OCI-LY3 (cell line): ENCODE measurements around the gene KLHL18.

Source experiments
- H2AFZ ChIP-seq: fragments of 200-600, 300-600 bp; shearing (Covaris generic); 2 replicates; pipeline ENCODE4 v1.6.0; 2014; ENCODE audit warnings: antibody characterized with exemption, low read depth, low read length
- H3K27ac ChIP-seq: fragments of 200-600, 300-600 bp; sonication (generic); 2 replicates; pipeline ENCODE4 v1.5.1; 2014; ENCODE audit warnings: mild to moderate bottlenecking, low read length, moderate library complexity, mixed read lengths
- H3K27me3 ChIP-seq: fragments of 200-600, 300-600 bp; sonication (generic); 2 replicates; pipeline ENCODE4 v1.6.1; 2014; ENCODE audit warnings: low read depth, low read length, mixed read lengths
- H3K36me3 ChIP-seq: fragments of 200-600, 300-600 bp; sonication (generic); replicated peaks from 2 replicates; pipeline ENCODE3; 2014; ENCODE audit warnings: low read depth, low read length, mixed read lengths
- H3K4me1 ChIP-seq: fragments of 300-600, 200-600 bp; sonication (generic); 2 replicates; pipeline ENCODE4 v1.6.1; 2014; ENCODE audit warnings: low read length, mixed read lengths
- H3K4me2 ChIP-seq: fragments of 200-600, 300-600 bp; sonication (generic); 2 replicates; pipeline ENCODE4 v1.6.1; 2014; ENCODE audit warnings: low read length, mixed read lengths
- H3K4me3 ChIP-seq: fragments of 300-600, 200-600 bp; sonication (generic); 2 replicates; pipeline ENCODE4 v1.5.1; 2014; ENCODE audit warnings: antibody characterized with exemption, mild to moderate bottlenecking, low read length, moderate library complexity
- H3K79me2 ChIP-seq: fragments of 300-600, 200-600 bp; shearing (Covaris generic); 2 replicates; pipeline ENCODE4 v1.6.1; 2014; ENCODE audit warnings: mild to moderate bottlenecking, low read length, mixed read lengths
- H3K9ac ChIP-seq: fragments of 300-600, 200-600 bp; shearing (Covaris generic); 2 replicates; pipeline ENCODE4 v1.6.0; 2014; ENCODE audit warnings: mild to moderate bottlenecking, low read length, moderate library complexity
- H3K9me3 ChIP-seq: fragments of 200-600, 300-600 bp; shearing (Covaris generic); 2 replicates; pipeline ENCODE4 v1.6.1; 2014; ENCODE audit warnings: low read length, mixed read lengths; ENCODE audit not compliant: insufficient read depth
- H4K20me1 ChIP-seq: fragments of 200-600, 300-600 bp; sonication (generic); 2 replicates; pipeline ENCODE4 v1.6.1; 2016; ENCODE audit warnings: low read length, mixed read lengths; ENCODE audit not compliant: insufficient read depth
- EZH2phosphoT487 ChIP-seq: fragments of 200-600 bp; shearing (Covaris generic); IDR thresholded peaks from 2 replicates; pipeline ENCODE4 v1.6.1; 2018; ENCODE audit warnings: antibody characterized with exemption, mixed run types, low read depth
- TF ChIP-seq, protein P1 (sequence below): fragments of 200-600, 300-600 bp; sonication (generic); IDR thresholded peaks from 2 replicates; pipeline ENCODE4 v1.5.1; 2014; ENCODE audit warnings: antibody characterized with exemption, low read length, low read depth

The KLHL18 gene

DNA sequence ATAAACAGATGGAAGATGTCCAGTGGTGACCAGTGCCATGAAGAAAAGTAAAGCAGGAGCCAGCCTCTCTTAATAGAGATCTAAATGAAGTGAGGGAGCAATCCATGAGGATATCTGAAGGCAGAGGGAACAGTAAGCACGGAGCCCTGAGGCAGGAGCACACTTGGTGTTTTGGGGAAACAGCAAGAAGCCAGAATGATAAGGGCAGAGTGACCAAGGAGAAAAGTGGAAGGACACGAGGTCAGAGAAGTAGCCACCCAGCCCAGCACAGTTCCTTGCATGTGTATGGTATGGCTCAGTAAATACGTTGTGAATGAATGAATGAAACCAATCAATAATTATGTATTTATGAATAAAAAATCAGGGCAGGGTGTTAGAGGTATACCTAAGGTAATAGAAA, 11.6 kb downstream of the KLHL18 start:
- no peak overlapping the region for H2AFZ ChIP-seq
- H3K79me2 ChIP-seq, result peaks cover 15% of the 10 kb centered on the region
- peaks cover 5% of the 10 kb centered on the region for H3K36me3 ChIP-seq
- H3K4me3 ChIP-seq, result no peak overlapping the region
- H3K9ac ChIP-seq, result no peak overlapping the region
- H3K9me3 ChIP-seq, result no peaks in the 10 kb centered on the region
- no peaks in the 10 kb centered on the region for H3K27me3 ChIP-seq
- peaks cover 9% of the 10 kb centered on the region for H3K4me1 ChIP-seq
- no peak overlapping the region for H3K27ac ChIP-seq
- TF ChIP-seq EZH2phosphoT487, result no peak
- TF ChIP-seq, protein P1, sequence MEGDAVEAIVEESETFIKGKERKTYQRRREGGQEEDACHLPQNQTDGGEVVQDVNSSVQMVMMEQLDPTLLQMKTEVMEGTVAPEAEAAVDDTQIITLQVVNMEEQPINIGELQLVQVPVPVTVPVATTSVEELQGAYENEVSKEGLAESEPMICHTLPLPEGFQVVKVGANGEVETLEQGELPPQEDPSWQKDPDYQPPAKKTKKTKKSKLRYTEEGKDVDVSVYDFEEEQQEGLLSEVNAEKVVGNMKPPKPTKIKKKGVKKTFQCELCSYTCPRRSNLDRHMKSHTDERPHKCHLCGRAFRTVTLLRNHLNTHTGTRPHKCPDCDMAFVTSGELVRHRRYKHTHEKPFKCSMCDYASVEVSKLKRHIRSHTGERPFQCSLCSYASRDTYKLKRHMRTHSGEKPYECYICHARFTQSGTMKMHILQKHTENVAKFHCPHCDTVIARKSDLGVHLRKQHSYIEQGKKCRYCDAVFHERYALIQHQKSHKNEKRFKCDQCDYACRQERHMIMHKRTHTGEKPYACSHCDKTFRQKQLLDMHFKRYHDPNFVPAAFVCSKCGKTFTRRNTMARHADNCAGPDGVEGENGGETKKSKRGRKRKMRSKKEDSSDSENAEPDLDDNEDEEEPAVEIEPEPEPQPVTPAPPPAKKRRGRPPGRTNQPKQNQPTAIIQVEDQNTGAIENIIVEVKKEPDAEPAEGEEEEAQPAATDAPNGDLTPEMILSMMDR, result no peak
- peaks cover 4% of the 10 kb centered on the region; the same call in 1 of the 2 replicates for H4K20me1 ChIP-seq
- H3K4me2 ChIP-seq, result no peak overlapping the region

DNA sequence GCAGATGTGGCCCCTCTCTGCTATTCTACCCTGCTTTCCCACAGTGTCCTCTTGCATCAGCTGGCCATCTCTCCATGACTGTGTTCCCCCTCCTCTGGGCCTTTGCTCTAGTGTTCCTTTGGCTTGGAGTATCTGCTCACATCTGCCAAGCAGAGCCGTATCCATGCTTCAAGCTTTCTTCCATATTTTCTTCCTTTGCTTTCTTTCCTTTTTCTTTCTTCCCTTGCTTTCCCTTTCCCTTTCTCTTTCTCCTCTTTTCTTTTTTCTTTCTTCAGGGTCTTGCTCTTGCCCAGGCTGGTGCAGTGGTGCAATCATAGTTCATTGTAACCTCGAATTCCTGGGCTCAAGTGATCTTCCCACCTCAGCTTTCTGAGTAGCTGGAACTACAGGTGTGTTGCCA, 12.6 kb downstream of the KLHL18 start:
- TF ChIP-seq EZH2phosphoT487, result no peak
- Histone ChIP-seq H3K27ac (no peak overlapping the region), H3K9ac (no peak overlapping the region), H3K36me3 (peaks cover 2% of the 10 kb centered on the region), H2AFZ (no peak overlapping the region), H3K4me1 (peaks cover 9% of the 10 kb centered on the region), H3K9me3 (no peaks in the 10 kb centered on the region), H3K79me2 (peaks cover 15% of the 10 kb centered on the region), H4K20me1 (peaks cover 4% of the 10 kb centered on the region; the same call in 1 of the 2 replicates), H3K27me3 (no peaks in the 10 kb centered on the region), H3K4me2 (no peak overlapping the region), H3K4me3 (no peak overlapping the region)

DNA sequence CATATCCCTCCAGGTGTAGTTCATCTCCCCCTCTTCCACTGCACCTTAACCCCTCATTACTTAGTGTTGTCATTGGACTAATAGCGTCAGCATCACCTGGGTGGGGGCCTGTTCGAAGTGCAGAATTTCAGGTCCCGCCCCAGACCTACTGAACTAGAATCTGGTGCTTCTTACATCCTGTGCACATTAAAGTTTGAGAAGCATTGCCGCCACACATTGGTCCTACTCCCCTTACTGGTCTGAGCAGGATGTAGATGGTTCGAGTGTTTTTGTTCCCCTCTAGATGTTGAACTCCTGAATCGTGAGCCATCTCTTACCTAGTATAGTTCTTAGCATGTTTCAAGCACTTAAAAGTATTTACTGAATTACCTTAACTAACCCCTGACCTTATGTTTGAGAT, 13.2 kb downstream of the KLHL18 start:
- H3K9me3 ChIP-seq, result no peaks in the 10 kb centered on the region
- peaks cover 2% of the 10 kb centered on the region for H3K36me3 ChIP-seq
- H3K27ac ChIP-seq, result no peak overlapping the region
- H4K20me1 ChIP-seq, result 0 out of 2 replicates have a peak, but pooled peaks cover 4% of the 10 kb centered on the region
- TF ChIP-seq, protein P1, result no peak
- TF ChIP-seq EZH2phosphoT487, result no peak
- H3K4me2 ChIP-seq, result no peak overlapping the region
- peaks cover 13% of the 10 kb centered on the region for H3K79me2 ChIP-seq
- H3K4me1 ChIP-seq, result peaks cover 9% of the 10 kb centered on the region
- H2AFZ ChIP-seq, result no peak overlapping the region
- H3K9ac ChIP-seq, result no peak overlapping the region
- H3K27me3 ChIP-seq, result no peaks in the 10 kb centered on the region
- no peak overlapping the region for H3K4me3 ChIP-seq

DNA sequence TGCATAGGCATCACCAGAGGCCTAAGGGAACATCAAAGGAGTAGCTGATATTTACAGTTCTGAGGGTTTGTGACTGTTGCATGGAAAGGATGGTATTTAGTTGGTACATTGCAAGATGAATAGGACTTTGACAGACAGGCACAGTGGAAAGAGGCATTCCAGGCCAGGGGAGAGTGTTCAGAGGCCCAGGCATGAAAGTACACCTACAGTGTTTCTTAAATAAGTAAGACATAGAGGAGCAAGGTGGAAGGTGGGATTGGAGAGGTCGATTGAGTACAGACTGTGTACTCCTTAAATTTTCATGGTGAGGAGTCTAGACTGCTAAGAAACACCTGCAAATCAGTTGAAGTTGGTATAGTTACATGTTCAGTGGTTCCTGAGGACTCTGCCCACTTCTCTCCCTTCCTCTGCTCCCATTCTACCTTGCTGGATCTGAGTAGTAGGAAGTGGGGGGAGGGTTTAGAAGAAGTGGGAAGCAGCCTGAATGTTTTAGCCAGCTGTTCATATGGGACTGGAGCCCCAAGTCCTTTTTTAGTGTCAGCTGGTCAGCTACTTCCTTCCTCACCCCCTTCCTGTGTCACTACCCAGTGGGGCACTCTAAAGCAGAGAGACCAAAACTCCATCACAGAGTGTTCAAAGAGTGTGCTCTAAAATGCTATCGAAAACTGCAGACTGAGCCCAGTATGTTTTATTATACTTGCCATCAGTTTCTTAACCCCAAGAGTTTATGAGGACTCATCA, 14.0 kb downstream of the KLHL18 start:
- H2AFZ ChIP-seq, result no peak overlapping the region
- H3K27me3 ChIP-seq, result no peaks in the 10 kb centered on the region
- H3K27ac ChIP-seq, result no peak overlapping the region
- H4K20me1 ChIP-seq, result 0 out of 2 replicates have a peak, but pooled peaks cover 2% of the 10 kb centered on the region
- no peak for TF ChIP-seq EZH2phosphoT487
- no peak overlapping the region for H3K9ac ChIP-seq
- no peak overlapping the region for H3K4me3 ChIP-seq
- H3K36me3 ChIP-seq, result peaks cover 2% of the 10 kb centered on the region
- H3K4me2 ChIP-seq, result no peak overlapping the region
- peaks cover 7% of the 10 kb centered on the region for H3K79me2 ChIP-seq
- no peaks in the 10 kb centered on the region for H3K9me3 ChIP-seq
- peaks cover 3% of the 10 kb centered on the region for H3K4me1 ChIP-seq

GRCh38 chr3:47298439-47298838, 15.7 kb downstream of the KLHL18 start:
- Histone ChIP-seq H4K20me1 (no peaks in the 10 kb centered on the region), H3K36me3 (peaks cover 10% of the 10 kb centered on the region), H3K4me2 (no peak overlapping the region), H3K79me2 (peaks cover 4% of the 10 kb centered on the region), H3K4me1 (no peaks in the 10 kb centered on the region), H2AFZ (no peak overlapping the region), H3K27me3 (no peaks in the 10 kb centered on the region), H3K27ac (no peak overlapping the region), H3K9me3 (no peaks in the 10 kb centered on the region), H3K4me3 (no peak overlapping the region), H3K9ac (no peak overlapping the region)
- TF ChIP-seq, protein P1, result no peak
- no peak for TF ChIP-seq EZH2phosphoT487
